SU-DHL-6 (cell line): ENCODE data around the gene ZBTB38.
A peak's percentile ranks its signal among the peaks of the same experiment; 100 is the strongest.

Experiments used
- H2AFZ ChIP-seq: fragments of 200-600 bp; sonication (generic); 2 replicates; pipeline ENCODE4 v1.6.1; 2014; ENCODE audit warnings: low read depth, mild to moderate bottlenecking, moderate library complexity, mixed read lengths, antibody characterized with exemption, low read length; ENCODE audit not compliant: severe bottlenecking
- H3F3A ChIP-seq: fragments of 200-600 bp; shearing (Covaris generic); 2 replicates; pipeline ENCODE4 v1.6.0; 2016; ENCODE audit warnings: antibody characterized with exemption, mild to moderate bottlenecking; ENCODE audit not compliant: insufficient read depth
- H3K27ac ChIP-seq: fragments of 200-600 bp; sonication (generic); 2 replicates; pipeline ENCODE4 v1.5.1; 2016; ENCODE audit warnings: low read depth, mild to moderate bottlenecking, low read length, moderate library complexity, mixed read lengths
- H3K27me3 ChIP-seq: fragments of 200-600 bp; sonication (generic), shearing (Covaris generic); 2 replicates; pipeline ENCODE4 v1.6.0; 2014; ENCODE audit warnings: mild to moderate bottlenecking, low read length
- H3K36me3 ChIP-seq: fragments of 200-600 bp; sonication (generic); 2 replicates; pipeline ENCODE4 v1.6.1; 2014; ENCODE audit warnings: mild to moderate bottlenecking, low read length, mixed read lengths
- H3K4me2 ChIP-seq: fragments of 300-600, 200-600 bp; shearing (Covaris generic), sonication (generic); 2 replicates; pipeline ENCODE4 v1.6.0; 2014; ENCODE audit warnings: low read length, low read depth, mild to moderate bottlenecking; ENCODE audit not compliant: poor library complexity, severe bottlenecking
- H3K4me3 ChIP-seq: fragments of 200-600 bp; sonication (generic); 2 replicates; pipeline ENCODE4 v1.5.1; 2014; ENCODE audit warnings: antibody characterized with exemption, low read length, mild to moderate bottlenecking, mixed read lengths; ENCODE audit not compliant: insufficient read depth, poor library complexity, severe bottlenecking
- H3K79me2 ChIP-seq: fragments of 200-600 bp; sonication (generic); 2 replicates; pipeline ENCODE4 v1.6.1; 2014; ENCODE audit warnings: mild to moderate bottlenecking, low read length, moderate library complexity; ENCODE audit not compliant: insufficient read depth
- H3K9ac ChIP-seq: fragments of 200-600 bp; sonication (generic); 2 replicates; pipeline ENCODE4 v1.7.0; 2014; ENCODE audit warnings: mild to moderate bottlenecking, low read length
- H3K9me2 ChIP-seq: fragments of 200-600 bp; sonication (generic); replicated peaks from 2 replicates; pipeline ENCODE4 v1.6.1; 2014; ENCODE audit warnings: low read length; ENCODE audit not compliant: insufficient read depth
- H3K9me3 ChIP-seq: fragments of 200-600 bp; sonication (generic); 2 replicates; pipeline ENCODE4 v1.6.1; 2014; ENCODE audit warnings: low read length, mixed read lengths; ENCODE audit not compliant: insufficient read depth
- H4K20me1 ChIP-seq: fragments of 200-600 bp; sonication (generic); 2 replicates; pipeline ENCODE4 v1.6.1; 2014; ENCODE audit warnings: low read depth, mild to moderate bottlenecking, antibody characterized with exemption, low read length, moderate library complexity, mixed read lengths
- EZH2phosphoT487 ChIP-seq: fragments of 200-600 bp; sonication (generic), shearing (Covaris generic); conservative IDR thresholded peaks from 2 replicates; pipeline ENCODE4 v1.6.1; 2018; ENCODE audit warnings: mild to moderate bottlenecking, antibody characterized with exemption, low read length, moderate library complexity, mixed read lengths
- TF ChIP-seq, protein P1 (sequence below): fragments of 200-600 bp; sonication (generic); IDR thresholded peaks from one replicate; pipeline ENCODE4 v1.5.1; 2017; ENCODE audit warnings: antibody characterized with exemption, mild to moderate bottlenecking, low read length, moderate library complexity; ENCODE audit not compliant: insufficient read depth, poor library complexity, severe bottlenecking

ZBTB38 gene

DNA sequence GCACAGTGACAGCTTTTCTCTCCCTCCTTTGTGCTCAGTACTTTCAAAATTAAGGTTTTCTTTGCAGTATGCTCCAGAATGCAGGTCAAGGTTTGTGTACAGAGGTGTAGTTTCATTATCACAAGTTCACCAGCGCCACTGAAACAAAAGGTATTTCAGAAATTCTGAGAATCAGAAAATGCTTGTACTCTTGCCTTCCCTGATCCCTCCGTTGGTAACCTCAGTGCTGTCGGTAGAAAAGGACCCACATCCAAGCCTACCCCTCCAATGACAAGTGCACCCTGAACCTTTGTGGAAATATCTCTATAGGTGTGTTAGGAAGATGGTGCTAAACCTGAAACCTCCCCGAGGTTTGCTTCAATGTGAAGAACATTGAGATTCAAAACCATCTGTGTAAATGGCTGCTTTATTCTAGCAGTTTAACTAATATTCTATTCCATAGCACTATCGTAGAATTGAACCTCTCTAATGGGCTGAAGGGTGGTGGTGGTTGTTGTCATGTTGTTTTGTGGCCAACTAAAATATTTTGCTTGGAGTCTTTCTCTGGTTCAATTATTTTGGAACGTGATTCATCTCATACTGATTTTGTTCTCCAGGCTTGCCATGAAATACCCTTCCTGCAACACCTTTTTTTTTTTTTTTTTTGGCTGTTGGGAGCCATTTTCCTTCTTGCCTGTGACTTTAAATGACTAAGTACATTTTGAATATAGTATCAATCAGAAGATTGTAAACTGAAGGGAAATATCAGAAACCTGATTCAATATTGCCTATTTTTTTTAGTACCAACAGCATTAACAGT, 20.7 kb downstream of the ZBTB38 start:
- Histone ChIP-seq H3K9me3 (no peaks in the 10 kb centered on the region), H3K79me2 (peaks cover 13% of the 10 kb centered on the region; the same call in 1 of the 2 replicates), H3K27ac (peak overlapping the region; percentile 93), H3K4me3 (peak overlapping the region; percentile 61), H2AFZ (no peak overlapping the region), H3K9ac (peak overlapping the region; percentile 64), H3K4me2 (peak overlapping the region; percentile 78), H3F3A (peaks cover 26% of the 10 kb centered on the region), H3K27me3 (no peaks in the 10 kb centered on the region), H3K9me2 (no peaks in the 10 kb centered on the region), H4K20me1 (no peaks in the 10 kb centered on the region), H3K36me3 (no peaks in the 10 kb centered on the region)
- TF ChIP-seq EZH2phosphoT487 = no peak
- TF ChIP-seq, protein P1, sequence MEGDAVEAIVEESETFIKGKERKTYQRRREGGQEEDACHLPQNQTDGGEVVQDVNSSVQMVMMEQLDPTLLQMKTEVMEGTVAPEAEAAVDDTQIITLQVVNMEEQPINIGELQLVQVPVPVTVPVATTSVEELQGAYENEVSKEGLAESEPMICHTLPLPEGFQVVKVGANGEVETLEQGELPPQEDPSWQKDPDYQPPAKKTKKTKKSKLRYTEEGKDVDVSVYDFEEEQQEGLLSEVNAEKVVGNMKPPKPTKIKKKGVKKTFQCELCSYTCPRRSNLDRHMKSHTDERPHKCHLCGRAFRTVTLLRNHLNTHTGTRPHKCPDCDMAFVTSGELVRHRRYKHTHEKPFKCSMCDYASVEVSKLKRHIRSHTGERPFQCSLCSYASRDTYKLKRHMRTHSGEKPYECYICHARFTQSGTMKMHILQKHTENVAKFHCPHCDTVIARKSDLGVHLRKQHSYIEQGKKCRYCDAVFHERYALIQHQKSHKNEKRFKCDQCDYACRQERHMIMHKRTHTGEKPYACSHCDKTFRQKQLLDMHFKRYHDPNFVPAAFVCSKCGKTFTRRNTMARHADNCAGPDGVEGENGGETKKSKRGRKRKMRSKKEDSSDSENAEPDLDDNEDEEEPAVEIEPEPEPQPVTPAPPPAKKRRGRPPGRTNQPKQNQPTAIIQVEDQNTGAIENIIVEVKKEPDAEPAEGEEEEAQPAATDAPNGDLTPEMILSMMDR = no peak

DNA sequence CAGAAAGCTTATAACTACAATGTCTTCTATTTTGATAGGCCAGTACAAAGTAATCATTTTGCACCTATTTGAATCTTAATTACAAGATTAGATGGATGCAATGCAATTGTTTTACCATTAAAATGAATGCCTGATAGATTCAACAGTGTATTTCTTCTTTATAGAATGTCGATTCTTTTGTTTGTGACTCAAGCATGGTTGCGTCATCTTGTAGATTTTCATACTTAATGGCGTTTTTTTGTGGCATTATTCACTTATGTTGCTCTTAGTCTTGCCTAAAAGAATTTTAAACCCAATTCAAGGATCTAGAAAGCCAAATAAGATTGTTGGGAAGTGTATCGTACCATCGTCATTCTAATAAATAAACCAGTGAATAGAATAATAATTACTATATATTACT, 21.4 kb downstream of the ZBTB38 start:
- no peak overlapping the region for H2AFZ ChIP-seq
- H3K36me3 ChIP-seq = no peaks in the 10 kb centered on the region
- H3K9ac ChIP-seq = peak overlapping the region; percentile 64
- H3K4me2 ChIP-seq = peak overlapping the region; percentile 78
- H4K20me1 ChIP-seq = no peaks in the 10 kb centered on the region
- TF ChIP-seq EZH2phosphoT487 = no peak
- TF ChIP-seq, protein P1 = no peak
- peak overlapping the region; percentile 93 for H3K27ac ChIP-seq
- no peaks in the 10 kb centered on the region for H3K9me3 ChIP-seq
- H3K9me2 ChIP-seq = no peaks in the 10 kb centered on the region
- peaks cover 13% of the 10 kb centered on the region; the same call in 1 of the 2 replicates for H3K79me2 ChIP-seq
- no peaks in the 10 kb centered on the region for H3K27me3 ChIP-seq
- H3K4me3 ChIP-seq = peak overlapping the region; percentile 61
- H3F3A ChIP-seq = peaks cover 26% of the 10 kb centered on the region

DNA sequence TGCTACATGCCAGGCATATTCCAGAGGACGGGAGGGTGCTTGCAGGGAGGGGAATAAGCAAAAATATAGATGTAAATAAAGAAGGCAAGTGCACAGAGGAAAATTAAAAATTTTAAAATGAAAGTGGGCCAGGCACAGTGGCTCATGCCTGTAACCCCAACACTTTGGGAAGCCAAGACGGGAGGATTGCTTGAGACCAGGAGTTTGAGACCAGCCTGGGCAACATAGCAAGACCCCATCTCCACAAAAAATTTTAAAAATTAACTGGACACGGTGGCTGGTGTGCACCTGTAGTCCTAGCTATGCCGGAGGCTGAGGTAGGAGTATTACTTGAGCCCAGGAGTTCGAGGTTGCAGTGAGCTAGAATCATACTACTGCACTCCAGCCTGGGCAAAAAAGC, 22.4 kb downstream of the ZBTB38 start:
- Histone ChIP-seq H3K27me3 (no peaks in the 10 kb centered on the region), H3K36me3 (no peaks in the 10 kb centered on the region), H4K20me1 (no peaks in the 10 kb centered on the region), H3K27ac (no peak overlapping the region), H3K4me3 (no peak overlapping the region), H3K4me2 (peak overlapping the region; percentile 78), H3K9me3 (no peaks in the 10 kb centered on the region), H3F3A (peaks cover 26% of the 10 kb centered on the region), H3K79me2 (peaks cover 7% of the 10 kb centered on the region; the same call in 1 of the 2 replicates), H3K9me2 (no peaks in the 10 kb centered on the region), H3K9ac (no peak overlapping the region), H2AFZ (no peak overlapping the region)
- no peak for TF ChIP-seq EZH2phosphoT487
- TF ChIP-seq, protein P1 = no peak
